Stimulated activated CD4-positive, alpha-beta T cell treated with anti-CD3 and anti-CD28 coated beads, Interleukin-4, amount 100 ng/mL, for 4 hours (primary cell): ENCODE results near the gene KBTBD8.

Experiments used
- DNase-seq, 2 experiments: peaks; one replicate each; pipeline ENCODE4 v3.0.0-alpha.2; 2020

KBTBD8 gene

GRCh38 chr3:67044955-67045354 is 46.8 kb downstream of the KBTBD8 start:
- DNase-seq, result no peak

GRCh38 chr3:67045711-67046465 is 47.8 kb downstream of the KBTBD8 start:
- DNase-seq, result no peak

- DNase-seq, result no peak
Measured at GRCh38 chr3:67047051-67047450, 48.9 kb downstream of the KBTBD8 start.

- no peak for DNase-seq
Measured at GRCh38 chr3:67048067-67048714, 50.1 kb downstream of the KBTBD8 start.

- DNase-seq, result no peak
Measured at GRCh38 chr3:67048715-67049074, 50.6 kb downstream of the KBTBD8 start.

GRCh38 chr3:67059443-67059842 is 61.3 kb downstream of the KBTBD8 start:
- no peak for DNase-seq
